ENCODE data around the gene AXIN1. TPM values are rescaled to one million over a fixed set of nuclear protein-coding genes. Genes with fewer than 3 reads are reported as not detected.
"Not testable (repeated sequence)": the region's sequence is repeated elsewhere in the genome, so short reads cannot be mapped to it uniquely, and the experiment has no call there.

The AXIN1 gene
- total RNA-seq, 2 donors from 2014 or later = 16.2 to 18.4 TPM

- ATAC-seq (replicated peaks) = no peak
- Mint-ChIP-seq H3K27ac (peak overlapping the region; percentile 81), H3K4me3 (no peak overlapping the region), H3K9me3 (no peaks in the 10 kb centered on the region), H3K27me3 (no peaks in the 10 kb centered on the region), H3K4me1 (peaks cover 6% of the 10 kb centered on the region), H3K36me3 (ENCODE audit: low read depth) (no peaks in the 10 kb centered on the region)
These were observed 4.2 kb upstream of the AXIN1 start for GRCh38 chr16:356741-357140.

- Mint-ChIP-seq H3K27ac (peak overlapping the region; percentile 81), H3K4me1 (peaks cover 12% of the 10 kb centered on the region), H3K27me3 (no peaks in the 10 kb centered on the region), H3K9me3 (no peaks in the 10 kb centered on the region), H3K4me3 (peak overlapping the region; percentile 74), H3K36me3 (ENCODE audit: low read depth) (peaks cover 10% of the 10 kb centered on the region)
- no peak for ATAC-seq (replicated peaks)
These were observed 2.5 kb upstream of the AXIN1 start for GRCh38 chr16:354971-355461.

- no peak for ATAC-seq (replicated peaks)
- peak overlapping the region; percentile 38 for H3K27ac Mint-ChIP-seq
- H3K4me3 Mint-ChIP-seq = peak overlapping the region; percentile 74
- peaks cover 14% of the 10 kb centered on the region for H3K36me3 Mint-ChIP-seq (ENCODE audit: low read depth)
- H3K9me3 Mint-ChIP-seq = no peaks in the 10 kb centered on the region
- peaks cover 12% of the 10 kb centered on the region for H3K4me1 Mint-ChIP-seq
- H3K27me3 Mint-ChIP-seq = no peaks in the 10 kb centered on the region
These were observed 1.9 kb upstream of the AXIN1 start for GRCh38 chr16:354291-354881.

GRCh38 chr16:353404-354290 is 1.1 kb upstream of the AXIN1 start:
- no peak for ATAC-seq (replicated peaks)
- Mint-ChIP-seq H3K27me3 (no peaks in the 10 kb centered on the region), H3K4me3 (peak overlapping the region; percentile 74), H3K9me3 (no peaks in the 10 kb centered on the region), H3K36me3 (ENCODE audit: low read depth) (peaks cover 14% of the 10 kb centered on the region), H3K4me1 (peaks cover 12% of the 10 kb centered on the region), H3K27ac (peak overlapping the region; percentile 38)

GRCh38 chr16:351804-352520 is 561 bp downstream of the AXIN1 start:
- H3K4me1 Mint-ChIP-seq = peaks cover 24% of the 10 kb centered on the region
- H3K4me3 Mint-ChIP-seq = peak overlapping the region; percentile 67
- H3K27ac Mint-ChIP-seq = no peak overlapping the region
- H3K27me3 Mint-ChIP-seq = no peaks in the 10 kb centered on the region
- no peaks in the 10 kb centered on the region for H3K9me3 Mint-ChIP-seq
- H3K36me3 Mint-ChIP-seq (ENCODE audit: low read depth) = peaks cover 20% of the 10 kb centered on the region
- ATAC-seq (replicated peaks) = peak; percentile 30

- peak overlapping the region; percentile 67 for H3K4me3 Mint-ChIP-seq
These were observed 2.3 kb downstream of the AXIN1 start for GRCh38 chr16:350203-350602.

GRCh38 chr16:349211-349610 is 3.3 kb downstream of the AXIN1 start:
- H3K4me1 Mint-ChIP-seq = peaks cover 44% of the 10 kb centered on the region
- no peaks in the 10 kb centered on the region for H3K9me3 Mint-ChIP-seq
- H3K36me3 Mint-ChIP-seq (ENCODE audit: low read depth) = peaks cover 48% of the 10 kb centered on the region
- H3K27ac Mint-ChIP-seq = no peak overlapping the region
- no peaks in the 10 kb centered on the region for H3K27me3 Mint-ChIP-seq
- peak; percentile 25 for ATAC-seq (replicated peaks)
- peak overlapping the region; percentile 12 for H3K4me3 Mint-ChIP-seq

More at GRCh38 chr16:350203-350602, 2.3 kb downstream of the AXIN1 start:
- Mint-ChIP-seq H3K27me3 (no peaks in the 10 kb centered on the region), H3K36me3 (ENCODE audit: low read depth) (peaks cover 38% of the 10 kb centered on the region), H3K9me3 (no peaks in the 10 kb centered on the region), H3K27ac (no peak overlapping the region), H3K4me1 (peaks cover 41% of the 10 kb centered on the region)
- ATAC-seq (replicated peaks) = no peak

- Mint-ChIP-seq H3K36me3 (ENCODE audit: low read depth) (peaks cover 55% of the 10 kb centered on the region), H3K4me1 (peaks cover 40% of the 10 kb centered on the region)
- not testable (repeated sequence) for H3K4me3 Mint-ChIP-seq; H3K27me3 Mint-ChIP-seq; H3K9me3 Mint-ChIP-seq; H3K27ac Mint-ChIP-seq; ATAC-seq (replicated peaks)
These were observed 4.0 kb downstream of the AXIN1 start for GRCh38 chr16:348495-348894.

GRCh38 chr16:347203-347602 is 5.3 kb downstream of the AXIN1 start:
- Mint-ChIP-seq H3K4me1 (peaks cover 50% of the 10 kb centered on the region), H3K9me3 (no peaks in the 10 kb centered on the region), H3K27ac (no peak overlapping the region), H3K4me3 (peak overlapping the region; percentile 21), H3K36me3 (ENCODE audit: low read depth) (peaks cover 68% of the 10 kb centered on the region), H3K27me3 (no peaks in the 10 kb centered on the region)
- ATAC-seq (replicated peaks) = no peak

- H3K36me3 Mint-ChIP-seq (ENCODE audit: low read depth) = peaks cover 73% of the 10 kb centered on the region
- no peak overlapping the region for H3K27ac Mint-ChIP-seq
- no peaks in the 10 kb centered on the region for H3K9me3 Mint-ChIP-seq
- peaks cover 55% of the 10 kb centered on the region for H3K4me1 Mint-ChIP-seq
- H3K27me3 Mint-ChIP-seq = no peaks in the 10 kb centered on the region
- no peak for ATAC-seq (replicated peaks)
- peak overlapping the region; percentile 57 for H3K4me3 Mint-ChIP-seq
These were observed 5.9 kb downstream of the AXIN1 start for GRCh38 chr16:346587-346986.

- Mint-ChIP-seq H3K4me1 (peaks cover 55% of the 10 kb centered on the region), H3K27ac (no peak overlapping the region), H3K4me3 (peak overlapping the region; percentile 57), H3K9me3 (no peaks in the 10 kb centered on the region), H3K27me3 (no peaks in the 10 kb centered on the region), H3K36me3 (ENCODE audit: low read depth) (peaks cover 71% of the 10 kb centered on the region)
- peak; percentile 80 for ATAC-seq (replicated peaks)
These were observed 6.8 kb downstream of the AXIN1 start for GRCh38 chr16:345772-346171.

- H3K4me3 Mint-ChIP-seq = peak overlapping the region; percentile 11
- no peaks in the 10 kb centered on the region for H3K27me3 Mint-ChIP-seq
- peaks cover 50% of the 10 kb centered on the region for H3K4me1 Mint-ChIP-seq
- no peak overlapping the region for H3K27ac Mint-ChIP-seq
- ATAC-seq (replicated peaks) = no peak
- H3K9me3 Mint-ChIP-seq = no peaks in the 10 kb centered on the region
- H3K36me3 Mint-ChIP-seq (ENCODE audit: low read depth) = peaks cover 59% of the 10 kb centered on the region
These were observed 9.9 kb downstream of the AXIN1 start for GRCh38 chr16:342455-343213.

- peaks cover 53% of the 10 kb centered on the region for H3K36me3 Mint-ChIP-seq (ENCODE audit: low read depth)
- ATAC-seq (replicated peaks); H3K27me3 Mint-ChIP-seq; H3K4me3 Mint-ChIP-seq; H3K9me3 Mint-ChIP-seq; H3K27ac Mint-ChIP-seq: not testable (repeated sequence)
- peaks cover 44% of the 10 kb centered on the region for H3K4me1 Mint-ChIP-seq
These were observed 10.6 kb downstream of the AXIN1 start for GRCh38 chr16:341974-342336.
